Ascending aorta (tissue), 2 donors: ENCODE measurements around the gene PRKAR1A. TPM values are rescaled to one million over a fixed set of nuclear protein-coding genes. Genes with fewer than 3 reads are reported as not detected.
A peak's percentile ranks its signal among the peaks of the same experiment; 100 is the strongest.

Source experiments
- DNase-seq, 2 donors: peaks; one replicate each; pipeline ENCODE4 v3.0.0-alpha.2; 2019; ENCODE audit warnings: low spot score in 2 of 2
- H3K27ac ChIP-seq, 2 donors: fragments of 200-600 bp; sonication (generic); one replicate each; pipeline ENCODE4 v1.5.1; 2016 to 2017; ENCODE audit warnings: mild to moderate bottlenecking in 1 of 2
- H3K27me3 ChIP-seq: fragments of 200-600 bp; sonication (generic); one replicate; pipeline ENCODE4 v1.5.1; 2017
- H3K36me3 ChIP-seq, 2 donors: fragments of 200-600 bp; sonication (generic); one replicate each; pipeline ENCODE4 v1.5.1; 2016
- H3K4me1 ChIP-seq, 2 donors: fragments of 200-600 bp; sonication (generic); one replicate each; pipeline ENCODE4 v1.5.1; 2016 to 2017; ENCODE audit warnings: mild to moderate bottlenecking in 1 of 2
- H3K4me3 ChIP-seq, 2 donors: fragments of 200-600 bp; sonication (generic); one replicate each; pipeline ENCODE4 v1.5.1; 2016 to 2017; ENCODE audit warnings: mild to moderate bottlenecking in 1 of 2
- H3K9me3 ChIP-seq, 2 donors: fragments of 200-600 bp; sonication (generic); one replicate each; pipeline ENCODE4 v1.5.1; 2016
- intact Hi-C: fragments of 100-400 bp; cut with DNase I; formaldehyde crosslinking; loops from one replicate; pipeline ENCODE4 v1.15.1; 2023
- total RNA-seq: library from RNA; depleted of rRNA; stranded (reverse); fragments of >200 nt; gene quantifications from one replicate; pipeline ENCODE4 v1.1.0, GENCODE V29; 2016
- TF ChIP-seq, protein P1 (sequence below), 3 experiments: fragments of 200-600 bp in 2 of 3; fragments of 450-650 bp in 1 of 3; sonication (generic) in 2 of 3; IDR thresholded peaks; one replicate each; pipeline ENCODE4 v1.5.1; 2016 to 2019; ENCODE audit warnings: antibody characterized with exemption in 3 of 3, mild to moderate bottlenecking in 1 of 3, moderate library complexity in 1 of 3

Gene PRKAR1A
- total RNA-seq, 1 donor from 2014 or later, result 233 TPM

- Histone ChIP-seq H3K27me3 (no peaks in the 10 kb centered on the region), H3K4me1 (no peaks in the 10 kb centered on the region), H3K9me3 (no peaks in the 10 kb centered on the region), H3K27ac (no peak overlapping the region), H3K4me3 (no peak overlapping the region), H3K36me3 (no peaks in the 10 kb centered on the region)
- intact Hi-C loops, result no loop called here
- no peak for DNase-seq
- TF ChIP-seq, protein P1, sequence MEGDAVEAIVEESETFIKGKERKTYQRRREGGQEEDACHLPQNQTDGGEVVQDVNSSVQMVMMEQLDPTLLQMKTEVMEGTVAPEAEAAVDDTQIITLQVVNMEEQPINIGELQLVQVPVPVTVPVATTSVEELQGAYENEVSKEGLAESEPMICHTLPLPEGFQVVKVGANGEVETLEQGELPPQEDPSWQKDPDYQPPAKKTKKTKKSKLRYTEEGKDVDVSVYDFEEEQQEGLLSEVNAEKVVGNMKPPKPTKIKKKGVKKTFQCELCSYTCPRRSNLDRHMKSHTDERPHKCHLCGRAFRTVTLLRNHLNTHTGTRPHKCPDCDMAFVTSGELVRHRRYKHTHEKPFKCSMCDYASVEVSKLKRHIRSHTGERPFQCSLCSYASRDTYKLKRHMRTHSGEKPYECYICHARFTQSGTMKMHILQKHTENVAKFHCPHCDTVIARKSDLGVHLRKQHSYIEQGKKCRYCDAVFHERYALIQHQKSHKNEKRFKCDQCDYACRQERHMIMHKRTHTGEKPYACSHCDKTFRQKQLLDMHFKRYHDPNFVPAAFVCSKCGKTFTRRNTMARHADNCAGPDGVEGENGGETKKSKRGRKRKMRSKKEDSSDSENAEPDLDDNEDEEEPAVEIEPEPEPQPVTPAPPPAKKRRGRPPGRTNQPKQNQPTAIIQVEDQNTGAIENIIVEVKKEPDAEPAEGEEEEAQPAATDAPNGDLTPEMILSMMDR (IDR thresholded peaks at IDR 0.05), result no peak
These were observed 6.3 kb upstream of the PRKAR1A start for GRCh38 chr17:68505951-68506350.

- H3K27ac ChIP-seq, result no peak overlapping the region
- no peak for DNase-seq
- no peaks in the 10 kb centered on the region for H3K27me3 ChIP-seq
- TF ChIP-seq, protein P1 (IDR thresholded peaks at IDR 0.05), result no peak
- no peaks in the 10 kb centered on the region for H3K9me3 ChIP-seq
- no peak overlapping the region for H3K4me3 ChIP-seq
- peaks cover 0 to 3% of the 10 kb centered on the region in 2 donors for H3K4me1 ChIP-seq
- intact Hi-C loops, result no loop called here
- H3K36me3 ChIP-seq, result no peaks in the 10 kb centered on the region
These were observed 4.7 kb upstream of the PRKAR1A start for GRCh38 chr17:68507576-68507975.

GRCh38 chr17:68509141-68510057, 2.8 kb upstream of the PRKAR1A start:
- intact Hi-C loops, result loop anchor here (2.0 to 5.0 kb wide), 5 partner anchors 41 to 792 kb away; partner anchors contain the start of gene NOL11
- no peaks in the 10 kb centered on the region for H3K36me3 ChIP-seq
- H3K9me3 ChIP-seq, result no peaks in the 10 kb centered on the region
- H3K4me3 ChIP-seq, result no peak overlapping the region
- H3K4me1 ChIP-seq, result peaks cover 0 to 13% of the 10 kb centered on the region in 2 donors
- no peaks in the 10 kb centered on the region for H3K27me3 ChIP-seq
- no peak overlapping the region for H3K27ac ChIP-seq
- DNase-seq, result no peak
- TF ChIP-seq, protein P1 (IDR thresholded peaks at IDR 0.05), result no peak

DNA sequence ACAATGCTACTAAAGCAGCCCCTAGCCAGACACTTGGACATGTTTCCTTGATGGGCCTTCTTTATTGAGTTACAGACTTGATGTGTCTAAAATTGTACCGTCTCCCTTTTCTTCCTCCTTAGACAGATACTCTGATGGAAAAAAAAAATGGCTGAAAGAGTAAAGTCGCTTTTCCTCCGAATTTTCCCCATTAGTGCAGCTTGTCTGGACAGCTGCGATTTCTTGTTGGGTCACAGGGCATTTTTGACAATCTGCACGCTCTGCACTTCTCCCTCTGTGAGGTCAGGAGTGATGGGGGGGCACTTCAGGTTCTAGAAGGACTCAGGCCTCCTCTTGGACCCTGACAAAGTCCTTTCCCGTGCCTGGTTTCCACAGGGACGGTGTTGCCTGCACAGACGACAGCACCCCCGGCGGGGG, 968 bp upstream of the PRKAR1A start:
- TF ChIP-seq, protein P1 (IDR thresholded peaks at IDR 0.05), result no peak
- Histone ChIP-seq H3K4me3 (peak overlapping the region; percentile 88 to 100), H3K4me1 (peaks cover 0 to 25% of the 10 kb centered on the region in 2 donors), H3K36me3 (no peaks in the 10 kb centered on the region), H3K27me3 (no peaks in the 10 kb centered on the region), H3K9me3 (no peaks in the 10 kb centered on the region), H3K27ac (peak overlapping the region; percentile 96)
- peak in 1 of 2 donors; percentile 80 for DNase-seq
- intact Hi-C loops, result loop anchor here (2.0 to 5.0 kb wide), 5 partner anchors 42 to 794 kb away; partner anchors contain the start of gene NOL11

DNA sequence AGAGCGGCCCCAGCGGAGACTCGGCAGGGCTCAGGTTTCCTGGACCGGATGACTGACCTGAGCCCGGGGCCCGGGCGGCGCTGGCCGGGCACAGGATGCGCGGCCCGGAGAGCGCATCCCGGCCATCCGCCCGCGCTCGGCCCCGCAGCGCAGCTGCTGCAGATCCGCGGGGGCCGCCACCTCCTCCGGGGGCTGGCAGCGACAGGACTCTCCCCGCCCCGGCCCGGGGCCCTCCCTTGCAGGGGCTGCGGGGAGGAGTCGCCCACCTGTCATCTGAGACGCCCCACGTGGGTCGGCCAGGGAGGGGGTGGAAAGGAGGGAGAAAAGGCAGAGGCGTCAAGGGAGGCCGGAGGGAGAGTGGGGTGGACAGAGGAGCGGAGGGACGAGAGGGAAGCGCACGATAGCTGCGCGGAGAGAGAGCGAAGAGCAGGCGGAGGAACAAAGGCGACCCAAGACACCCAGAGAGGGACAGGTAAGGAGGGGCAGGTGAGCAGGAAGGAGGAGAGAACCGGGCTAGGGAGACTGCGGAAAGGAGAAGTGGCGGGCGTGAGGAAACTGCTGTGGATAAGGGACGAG, 471 bp upstream of the PRKAR1A start:
- Histone ChIP-seq H3K4me3 (peak overlapping the region; percentile 88 to 100), H3K9me3 (no peaks in the 10 kb centered on the region), H3K27ac (peak overlapping the region; percentile 96), H3K4me1 (peaks cover 0 to 25% of the 10 kb centered on the region in 2 donors), H3K36me3 (peaks cover 0 to 5% of the 10 kb centered on the region in 2 donors), H3K27me3 (no peaks in the 10 kb centered on the region)
- TF ChIP-seq, protein P1 (IDR thresholded peaks at IDR 0.05), result peak in 1 of 3 experiments; percentile 25
- DNase-seq, result peak; percentile 47 to 90
- intact Hi-C loops, result loop anchor here (2.0 to 5.0 kb wide), 6 partner anchors 43 to 794 kb away; partner anchors contain the start of genes NOL11 and WIPI1
